Endothelial cell (in vitro differentiated cells): ENCODE measurements around the gene FBXL7. TPM values are rescaled to one million over a fixed set of nuclear protein-coding genes. Genes with fewer than 3 reads are reported as not detected.

Experiments
- DNase-seq: peaks from one replicate; pipeline ENCODE4 v3.0.0; 2021; ENCODE audit warnings: low spot score
- H3K27ac Mint-ChIP-seq: one replicate; pipeline ENCODE4 v1.8.0; 2021; ENCODE audit warnings: mixed read lengths, inconsistent platforms; ENCODE audit not compliant: unreplicated experiment
- H3K27me3 Mint-ChIP-seq: one replicate; pipeline ENCODE4 v1.8.0; 2021; ENCODE audit warnings: mild to moderate bottlenecking, moderate library complexity, mixed read lengths, inconsistent platforms; ENCODE audit not compliant: unreplicated experiment
- H3K36me3 Mint-ChIP-seq: one replicate; pipeline ENCODE4 v1.8.0; 2021; ENCODE audit warnings: mild to moderate bottlenecking, low read depth, mixed read lengths, inconsistent platforms; ENCODE audit not compliant: unreplicated experiment
- H3K4me1 Mint-ChIP-seq: one replicate; pipeline ENCODE4 v1.8.0; 2021; ENCODE audit warnings: mild to moderate bottlenecking, mixed read lengths, inconsistent platforms; ENCODE audit not compliant: unreplicated experiment
- H3K4me3 Mint-ChIP-seq: one replicate; pipeline ENCODE4 v1.8.0; 2021; ENCODE audit warnings: mild to moderate bottlenecking, mixed read lengths, inconsistent platforms; ENCODE audit not compliant: unreplicated experiment
- H3K9me3 Mint-ChIP-seq: one replicate; pipeline ENCODE4 v1.8.0; 2021; ENCODE audit warnings: mixed read lengths, inconsistent platforms; ENCODE audit not compliant: unreplicated experiment
- total RNA-seq: library from RNA; stranded (reverse); fragmentation: NEBNext Ultra II Directional; extraction: Animal tissue kit (Norgen Biotek cat#: 25700); gene quantifications from one replicate; pipeline ENCODE4 v1.2.1, GENCODE V29; 2021; ENCODE audit not compliant: unreplicated experiment
- TF ChIP-seq, protein P1 (sequence below): fragments of 200-600 bp; sonication (generic); IDR thresholded peaks from one replicate; pipeline ENCODE4 v1.5.0; 2021; ENCODE audit warnings: antibody characterized with exemption; ENCODE audit not compliant: unreplicated experiment

FBXL7 gene
- total RNA-seq, 1 donor from 2014 or later: 63.8 TPM

GRCh38 chr5:15459200-15459599 is 40.8 kb upstream of the FBXL7 start:
- DNase-seq: no peak
- Mint-ChIP-seq H3K36me3 (no peaks in the 10 kb centered on the region), H3K9me3 (no peaks in the 10 kb centered on the region), H3K27me3 (no peaks in the 10 kb centered on the region), H3K4me3 (no peak overlapping the region), H3K27ac (no peak overlapping the region), H3K4me1 (peaks cover 3% of the 10 kb centered on the region)
- TF ChIP-seq, protein P1, sequence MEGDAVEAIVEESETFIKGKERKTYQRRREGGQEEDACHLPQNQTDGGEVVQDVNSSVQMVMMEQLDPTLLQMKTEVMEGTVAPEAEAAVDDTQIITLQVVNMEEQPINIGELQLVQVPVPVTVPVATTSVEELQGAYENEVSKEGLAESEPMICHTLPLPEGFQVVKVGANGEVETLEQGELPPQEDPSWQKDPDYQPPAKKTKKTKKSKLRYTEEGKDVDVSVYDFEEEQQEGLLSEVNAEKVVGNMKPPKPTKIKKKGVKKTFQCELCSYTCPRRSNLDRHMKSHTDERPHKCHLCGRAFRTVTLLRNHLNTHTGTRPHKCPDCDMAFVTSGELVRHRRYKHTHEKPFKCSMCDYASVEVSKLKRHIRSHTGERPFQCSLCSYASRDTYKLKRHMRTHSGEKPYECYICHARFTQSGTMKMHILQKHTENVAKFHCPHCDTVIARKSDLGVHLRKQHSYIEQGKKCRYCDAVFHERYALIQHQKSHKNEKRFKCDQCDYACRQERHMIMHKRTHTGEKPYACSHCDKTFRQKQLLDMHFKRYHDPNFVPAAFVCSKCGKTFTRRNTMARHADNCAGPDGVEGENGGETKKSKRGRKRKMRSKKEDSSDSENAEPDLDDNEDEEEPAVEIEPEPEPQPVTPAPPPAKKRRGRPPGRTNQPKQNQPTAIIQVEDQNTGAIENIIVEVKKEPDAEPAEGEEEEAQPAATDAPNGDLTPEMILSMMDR: no peak

DNA sequence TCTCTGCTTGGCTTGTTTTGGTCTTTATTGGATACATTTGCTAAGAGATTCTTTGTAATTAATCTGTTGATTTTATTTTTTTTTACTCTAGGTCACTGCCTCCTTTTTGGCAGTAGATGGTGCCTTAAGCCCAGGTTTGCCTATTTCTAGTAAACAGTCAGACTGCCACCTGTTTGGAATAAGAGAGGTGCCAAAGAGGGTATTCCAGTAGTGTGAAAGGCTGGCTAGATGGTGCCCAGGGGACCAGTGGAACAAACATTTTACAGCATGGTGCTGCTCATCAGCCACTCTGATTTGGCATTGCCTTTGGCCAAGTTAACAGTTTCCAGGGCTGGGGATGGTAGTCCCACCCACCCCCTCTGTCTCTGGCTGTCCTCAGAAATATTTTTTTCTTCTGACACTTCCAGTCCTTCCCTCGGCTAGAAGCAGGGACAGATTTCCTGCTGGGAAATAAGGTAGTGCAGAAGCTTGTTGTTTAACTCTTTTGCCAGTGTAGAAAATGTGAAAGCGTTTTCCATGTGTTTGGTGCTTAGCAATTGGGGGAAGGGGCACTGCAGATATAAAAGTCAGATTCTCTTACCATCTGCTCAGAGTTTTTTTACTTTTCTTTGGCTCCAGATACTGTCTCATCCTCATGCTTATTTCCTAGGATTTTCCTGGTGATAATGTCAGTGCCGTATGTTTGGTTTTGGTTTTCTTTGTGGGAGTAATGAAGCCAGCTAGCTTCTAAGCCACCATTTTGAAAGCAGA is 36.6 kb upstream of the FBXL7 start:
- Mint-ChIP-seq H3K27ac (no peak overlapping the region), H3K36me3 (no peaks in the 10 kb centered on the region), H3K4me3 (no peak overlapping the region), H3K4me1 (peaks cover 3% of the 10 kb centered on the region), H3K9me3 (no peaks in the 10 kb centered on the region), H3K27me3 (no peaks in the 10 kb centered on the region)
- no peak for DNase-seq
- TF ChIP-seq, protein P1: peak; percentile 24

- Mint-ChIP-seq H3K36me3 (no peaks in the 10 kb centered on the region), H3K9me3 (no peaks in the 10 kb centered on the region), H3K27ac (no peak overlapping the region), H3K4me3 (no peak overlapping the region), H3K27me3 (no peaks in the 10 kb centered on the region), H3K4me1 (peaks cover 6% of the 10 kb centered on the region)
- TF ChIP-seq, protein P1: no peak
- DNase-seq: no peak
These were observed 27.9 kb upstream of the FBXL7 start for GRCh38 chr5:15472116-15472515.

DNA sequence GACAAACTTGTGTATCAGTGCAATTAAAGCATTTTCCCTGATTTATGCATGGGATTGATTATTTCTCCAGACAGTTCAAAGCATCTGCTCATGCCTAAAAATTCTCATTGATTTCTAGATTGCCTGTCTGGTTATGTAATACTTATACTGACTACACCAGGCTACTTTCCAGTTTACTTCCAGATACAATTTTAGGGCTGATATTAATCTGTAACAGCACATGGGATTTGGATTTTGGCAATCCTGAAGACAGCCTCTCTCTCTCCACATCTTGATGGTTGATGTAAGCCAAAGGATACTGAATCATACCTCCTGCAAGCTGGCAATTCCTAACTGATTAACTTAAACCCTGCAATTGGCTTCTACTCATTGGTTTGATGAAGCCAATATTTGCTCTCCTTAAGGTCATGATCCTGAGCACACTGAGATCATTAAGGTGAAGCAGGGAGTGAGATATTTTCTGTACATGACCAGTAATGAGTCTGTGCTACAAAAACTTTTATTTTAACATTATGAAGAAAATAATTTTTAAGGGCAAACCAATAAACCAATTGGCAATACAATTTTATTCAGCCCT is 25.7 kb upstream of the FBXL7 start:
- peaks cover 6% of the 10 kb centered on the region for H3K4me1 Mint-ChIP-seq
- no peak for DNase-seq
- TF ChIP-seq, protein P1: no peak
- peaks cover 1% of the 10 kb centered on the region for H3K27me3 Mint-ChIP-seq
- H3K36me3 Mint-ChIP-seq: no peaks in the 10 kb centered on the region
- H3K4me3 Mint-ChIP-seq: no peak overlapping the region
- H3K27ac Mint-ChIP-seq: no peak overlapping the region
- no peaks in the 10 kb centered on the region for H3K9me3 Mint-ChIP-seq

GRCh38 chr5:15475367-15475766 is 24.6 kb upstream of the FBXL7 start:
- peaks cover 1% of the 10 kb centered on the region for H3K27me3 Mint-ChIP-seq
- no peaks in the 10 kb centered on the region for H3K36me3 Mint-ChIP-seq
- H3K9me3 Mint-ChIP-seq: no peaks in the 10 kb centered on the region
- no peak overlapping the region for H3K4me3 Mint-ChIP-seq
- no peak for DNase-seq
- H3K27ac Mint-ChIP-seq: no peak overlapping the region
- TF ChIP-seq, protein P1: no peak
- peaks cover 6% of the 10 kb centered on the region for H3K4me1 Mint-ChIP-seq
